ENCODE results near the gene ERP29. TPM values are rescaled to one million over a fixed set of nuclear protein-coding genes. Genes with fewer than 3 reads are reported as not detected.

ERP29 gene
- total and polyA plus RNA-seq, 3 donors from 2014 or later: 76.5 to 129 (median 85.1) TPM

Small RNAs within 50 kb of the gene (microRNA-seq; reads per million reads assigned to microRNA genes)
- 0 reads per million in 2 donors for gene MIR3657 (ENCODE audit: borderline number of aligned reads in 2 of 2, borderline replicate concordance in 1 of 2)

Small RNAs within 50 kb of the gene (small RNA-seq; reads per million reads assigned to genes)
- gene AC004024.1: 0 reads per million in 2 donors
- gene MIR3657: 0 reads per million in 2 donors
- 0 reads per million in 2 donors for gene RF00019

Other genes starting within 250 kb of the ERP29 start
- 10 to 100 TPM; 58.4 to 76.6 TPM for gene ALDH2, start 246.5 kb upstream of the ERP29 start, total RNA-seq
- gene ALDH2, start 246.5 kb upstream of the ERP29 start, polyA plus RNA-seq (ENCODE audit: insufficient read depth, low read depth, low replicate concordance): 96.4 TPM
- gene MAPKAPK5, start 171.2 kb upstream of the ERP29 start, total RNA-seq: 10 to 100 TPM; 62.9 to 77.8 TPM
- gene MAPKAPK5, start 171.2 kb upstream of the ERP29 start, polyA plus RNA-seq (ENCODE audit: insufficient read depth, low read depth, low replicate concordance): 35.6 TPM
- gene TMEM116, start 261 bp upstream of the ERP29 start, total RNA-seq: 10 to 100 TPM; 38.5 to 48.0 TPM
- 106 TPM for gene TMEM116, start 261 bp upstream of the ERP29 start, polyA plus RNA-seq (ENCODE audit: insufficient read depth, low read depth, low replicate concordance)
- 10 to 100 TPM; 28.2 to 31.8 TPM for gene NAA25, start 95.4 kb downstream of the ERP29 start, total RNA-seq
- 15.2 TPM for gene NAA25, start 95.4 kb downstream of the ERP29 start, polyA plus RNA-seq (ENCODE audit: insufficient read depth, low read depth, low replicate concordance)
- gene TRAFD1, start 112.1 kb downstream of the ERP29 start, total RNA-seq: 10 to 100 TPM; 46.6 to 53.6 TPM
- gene TRAFD1, start 112.1 kb downstream of the ERP29 start, polyA plus RNA-seq (ENCODE audit: insufficient read depth, low read depth, low replicate concordance): 77.3 TPM